CMK (cell line): Measurements from ENCODE around the gene CLCN5.

Experiments
- DNase-seq: peaks from one replicate; pipeline ENCODE4 v3.0.0-alpha.2; 2010; ENCODE audit warnings: low read depth

CLCN5 gene

GRCh38 chrX:49934148-49934547, 11.8 kb downstream of the CLCN5 start:
- no peak for DNase-seq

- DNase-seq, result no peak
These were observed 12.3 kb downstream of the CLCN5 start for GRCh38 chrX:49934729-49935128.

- DNase-seq, result no peak
These were observed 25.4 kb downstream of the CLCN5 start for GRCh38 chrX:49947781-49948180.

- DNase-seq, result no peak
These were observed 27.6 kb downstream of the CLCN5 start for GRCh38 chrX:49949961-49950360.

GRCh38 chrX:49951524-49952193, 29.3 kb downstream of the CLCN5 start:
- DNase-seq, result no peak

- no peak for DNase-seq
These were observed 33.9 kb downstream of the CLCN5 start for GRCh38 chrX:49956313-49956712.

- DNase-seq, result no peak
These were observed 36.5 kb downstream of the CLCN5 start for GRCh38 chrX:49958727-49959485.

- no peak for DNase-seq
These were observed 37.2 kb downstream of the CLCN5 start for GRCh38 chrX:49959602-49960001.

- DNase-seq, result no peak
These were observed 37.7 kb downstream of the CLCN5 start for GRCh38 chrX:49960061-49960460.

GRCh38 chrX:49970674-49971073, 48.3 kb downstream of the CLCN5 start:
- DNase-seq, result no peak

GRCh38 chrX:49972328-49972860, 50.0 kb downstream of the CLCN5 start:
- no peak for DNase-seq

- DNase-seq, result no peak
These were observed 54.3 kb downstream of the CLCN5 start for GRCh38 chrX:49976682-49977197.

GRCh38 chrX:49977319-49978090, 55.1 kb downstream of the CLCN5 start:
- DNase-seq, result no peak

GRCh38 chrX:49978176-49978575, 55.8 kb downstream of the CLCN5 start:
- DNase-seq, result no peak

- DNase-seq, result no peak
These were observed 63.7 kb downstream of the CLCN5 start for GRCh38 chrX:49986058-49986457.

GRCh38 chrX:49987651-49988050, 65.3 kb downstream of the CLCN5 start:
- no peak for DNase-seq

GRCh38 chrX:49988143-49988542, 65.7 kb downstream of the CLCN5 start:
- DNase-seq, result no peak

GRCh38 chrX:49991758-49992157, 69.4 kb downstream of the CLCN5 start:
- no peak for DNase-seq

- no peak for DNase-seq
These were observed 70.5 kb downstream of the CLCN5 start for GRCh38 chrX:49992853-49993252.

- no peak for DNase-seq
These were observed 71.3 kb downstream of the CLCN5 start for GRCh38 chrX:49993661-49994060.

- no peak for DNase-seq
These were observed 72.8 kb downstream of the CLCN5 start for GRCh38 chrX:49995107-49995731.
